IMR-90 (cell line): Measurements from ENCODE around the gene EBP. TPM values are rescaled to one million over a fixed set of nuclear protein-coding genes. Genes with fewer than 3 reads are reported as not detected.

Experiments
- ATAC-seq: fragments of 200-7000 bp; cut with Tn5 transposase; 2 replicates; pipeline ENCODE4 v1.9.1; 2020; ENCODE audit warnings: low read depth, mild to moderate bottlenecking, moderate library complexity
- BruUV-seq: library from RNA; stranded (reverse); fragments of 400-500 nt; replicated peaks from 2 replicates; lab custom pipeline; 2021; lab: Mats Ljungman, UMichigan
- CTCF ChIA-PET: fragments of 300-600 bp; formaldehyde crosslinking; extraction: SDS; loops from one replicate; lab custom pipeline; 2021; ENCODE audit warnings: antibody characterized with exemption; lab: Yijun Ruan, JAX
- POLR2A ChIA-PET: fragments of 300-600 bp; sonication (Branson Sonifier 250); formaldehyde crosslinking; loops from one replicate; lab custom pipeline; 2022; ENCODE audit warnings: antibody characterized with exemption; ENCODE audit not compliant: unreplicated experiment; lab: Charles Lee
- DNase-seq: peaks from one replicate; pipeline ENCODE4 v3.0.0; 2013
- H2AFZ ChIP-seq: replicated peaks from 2 replicates; pipeline ENCODE3; 2013; ENCODE audit warnings: low read length, mild to moderate bottlenecking; ENCODE audit not compliant: poor library complexity
- H2AK5ac ChIP-seq: 2 replicates; pipeline ENCODE4 v1.6.1; 2013; ENCODE audit warnings: low read depth, low read length, inconsistent platforms
- H2AK9ac ChIP-seq: replicated peaks from 2 replicates; pipeline ENCODE3; 2013; ENCODE audit warnings: mild to moderate bottlenecking, low read depth, low read length, moderate library complexity; ENCODE audit not compliant: poor library complexity
- H2BK120ac ChIP-seq: 2 replicates; pipeline ENCODE4 v1.6.1; 2013; ENCODE audit warnings: low read depth, low read length, inconsistent platforms
- H2BK15ac ChIP-seq: 3 replicates; pipeline ENCODE4 v1.6.1; 2013; ENCODE audit warnings: low read depth, low read length, inconsistent platforms
- H2BK20ac ChIP-seq: 2 replicates; pipeline ENCODE4 v1.6.1; 2013; ENCODE audit warnings: low read depth, mild to moderate bottlenecking, inconsistent platforms, low read length, moderate library complexity
- H2BK5ac ChIP-seq: 2 replicates; pipeline ENCODE4 v1.6.1; 2013; ENCODE audit warnings: mild to moderate bottlenecking, low read depth, low read length, inconsistent platforms; ENCODE audit not compliant: poor library complexity, severe bottlenecking
- H3K14ac ChIP-seq: replicated peaks from 2 replicates; pipeline ENCODE4 v1.6.1; 2013; ENCODE audit warnings: low read depth, low read length, inconsistent platforms
- H3K18ac ChIP-seq: 2 replicates; pipeline ENCODE4 v1.6.1; 2013; ENCODE audit warnings: low read depth, low read length, control low read depth
- H3K23ac ChIP-seq: 2 replicates; pipeline ENCODE4 v1.6.1; 2013; ENCODE audit warnings: low read depth, low read length, inconsistent platforms
- H3K27ac ChIP-seq: 2 replicates; pipeline ENCODE4 v1.5.1; 2013; ENCODE audit warnings: mild to moderate bottlenecking, control low read depth, low read length; ENCODE audit not compliant: insufficient read depth
- H3K27me3 ChIP-seq: 2 replicates; pipeline ENCODE4 v1.6.1; 2013; ENCODE audit warnings: low read length; ENCODE audit not compliant: control insufficient read depth, insufficient read depth
- H3K36me3 ChIP-seq: 2 replicates; pipeline ENCODE4 v1.6.1; 2013; ENCODE audit warnings: low read length, mixed read lengths; ENCODE audit not compliant: control insufficient read depth, insufficient read depth
- H3K4ac ChIP-seq: 2 replicates; pipeline ENCODE4 v1.6.1; 2013; ENCODE audit warnings: low read depth, low read length, inconsistent platforms
- H3K4me1 ChIP-seq: 2 replicates; pipeline ENCODE4 v1.6.1; 2013; ENCODE audit warnings: low read length, mixed read lengths; ENCODE audit not compliant: control insufficient read depth, insufficient read depth
- H3K4me2 ChIP-seq: 2 replicates; pipeline ENCODE4 v1.6.1; 2013; ENCODE audit warnings: low read depth, mild to moderate bottlenecking, control low read depth, low read length, moderate library complexity
- H3K4me3 ChIP-seq: 2 replicates; pipeline ENCODE4 v1.5.1; 2013; ENCODE audit warnings: low read depth, mild to moderate bottlenecking, control low read depth, low read length, moderate library complexity; ENCODE audit not compliant: insufficient read depth
- H3K56ac ChIP-seq: 2 replicates; pipeline ENCODE4 v1.6.1; 2013; ENCODE audit warnings: low read length, inconsistent platforms; ENCODE audit not compliant: insufficient read depth; ENCODE audit errors: extremely low read depth
- H3K79me1 ChIP-seq, 2 experiments: 2 replicates each; pipeline ENCODE4 v1.6.1; 2013; ENCODE audit warnings: low read length in 2 of 2, inconsistent platforms in 1 of 2, low read depth in 1 of 2
- H3K9ac ChIP-seq: 2 replicates; pipeline ENCODE4 v1.6.1; 2013; ENCODE audit warnings: low read depth, low read length, control low read depth
- H3K9me1 ChIP-seq: 2 replicates; pipeline ENCODE4 v1.6.1; 2013; ENCODE audit warnings: low read length, inconsistent platforms; ENCODE audit not compliant: insufficient read depth
- H3K9me3 ChIP-seq: 2 replicates; pipeline ENCODE4 v1.6.1; 2013; ENCODE audit warnings: low read length; ENCODE audit not compliant: control insufficient read depth, insufficient read depth
- H4K20me1 ChIP-seq: 2 replicates; pipeline ENCODE4 v1.6.1; 2013; ENCODE audit warnings: low read length, inconsistent platforms; ENCODE audit not compliant: insufficient read depth
- H4K5ac ChIP-seq: 2 replicates; pipeline ENCODE4 v1.6.1; 2013; ENCODE audit warnings: mild to moderate bottlenecking, low read depth, low read length, control low read depth
- H4K8ac ChIP-seq, 2 experiments: 2 replicates each; pipeline ENCODE4 v1.6.1; 2013; ENCODE audit warnings: low read depth in 2 of 2, low read length in 2 of 2, control low read depth in 1 of 2, inconsistent platforms in 1 of 2
- H4K91ac ChIP-seq: 2 replicates; pipeline ENCODE4 v1.6.1; 2013; ENCODE audit warnings: low read depth, low read length, inconsistent platforms; ENCODE audit not compliant: insufficient read depth
- BHLHE40 ChIP-seq: fragments of 150-350 bp; IDR thresholded peaks from 2 replicates; pipeline ENCODE4 v1.6.1; 2016; ENCODE audit warnings: mild to moderate bottlenecking, low read depth, low read length
- CEBPB ChIP-seq: IDR thresholded peaks from 2 replicates; pipeline ENCODE4 v1.6.1; 2012; ENCODE audit warnings: low read depth, low read length, improper control_type of control experiment
- CTCF ChIP-seq: conservative IDR thresholded peaks from 2 replicates; pipeline ENCODE4 v1.5.1; 2012; ENCODE audit warnings: mild to moderate bottlenecking, low read depth, low read length, improper control_type of control experiment
- FOS ChIP-seq: fragments of 150-350 bp; IDR thresholded peaks from 2 replicates; pipeline ENCODE4 v1.6.1; 2016; ENCODE audit warnings: low read depth, low read length
- MAZ ChIP-seq: IDR thresholded peaks from 2 replicates; pipeline ENCODE4 v1.6.1; 2012; ENCODE audit warnings: low read depth, mild to moderate bottlenecking, low read length, improper control_type of control experiment, moderate library complexity, borderline replicate concordance
- RFX5 ChIP-seq: IDR thresholded peaks from 2 replicates; pipeline ENCODE4 v1.8.0; 2012; ENCODE audit warnings: low read depth, mild to moderate bottlenecking, low read length, moderate library complexity
- USF2 ChIP-seq: fragments of 150-350 bp; IDR thresholded peaks from 2 replicates; pipeline ENCODE4 v1.6.1; 2017; ENCODE audit warnings: mild to moderate bottlenecking, antibody characterized with exemption, low read length, low read depth
- WGBS, 2 experiments: methylation state at CpG; one replicate each; pipeline versions ENCODE4 v1.1.5 to v1.1.7; 2013; ENCODE audit warnings: missing lambda C conversion rate in 2 of 2; ENCODE audit not compliant: insufficient read length in 1 of 2; ENCODE audit errors: extremely low coverage in 2 of 2; 5-methylcytosine and 5-hydroxymethylcytosine counted together
- dilution Hi-C: fragments of 300-500 bp; cut with HindIII; formaldehyde crosslinking; loops from one replicate; pipeline ENCODE4 v1.14.3; 2018; ENCODE audit warnings: low sequenced_read_pairs; ENCODE audit not compliant: unreplicated experiment
- in situ Hi-C: fragments of 300-500 bp; cut with MboI; formaldehyde crosslinking; loops from 3 replicates; pipeline ENCODE4 v1.14.3; 2019; ENCODE audit warnings: low sequenced_read_pairs, inconsistent platforms, mixed read lengths
- intact Hi-C: fragments of 100-400 bp; cut with micrococcal nuclease; formaldehyde crosslinking; loops from 2 replicates; pipeline ENCODE4 v1.10.0; 2022
- polyA plus RNA-seq, 3 experiments: library from polyadenylated mRNA; depleted of rRNA; stranded (reverse); fragments of >200 nt; gene quantifications; 2 replicates each; pipeline ENCODE4 v1.2.3, GENCODE V29; 2012; ENCODE audit warnings: low replicate concordance in 1 of 3
- total RNA-seq: library from RNA; depleted of rRNA; stranded (reverse); fragments of >200 nt; gene quantifications from 2 replicates; pipeline ENCODE4 v1.2.3, GENCODE V29; 2012

EBP gene
- total and polyA plus RNA-seq, 2 of the 4 experiments (the other 2 are of a cell fraction) = 39.4 to 78.9 TPM

- Histone ChIP-seq H4K8ac (no peak overlapping the region), H2AFZ (no peak overlapping the region), H4K91ac (no peak overlapping the region), H3K79me1 (no peaks in the 10 kb centered on the region), H2BK5ac (no peak overlapping the region), H3K27ac (no peak overlapping the region), H3K4ac (0 out of 2 replicates have a peak overlapping the region, but pooled peaks have one; percentile 37), H3K4me1 (0 out of 2 replicates have a peak, but pooled peaks cover 2% of the 10 kb centered on the region), H2BK15ac (no peak overlapping the region), H3K9ac (no peak overlapping the region), H3K4me2 (peak overlapping the region; percentile 53; the same call in 1 of the 2 replicates), H2BK20ac (peak overlapping the region; percentile 42; the same call in 1 of the 2 replicates), H3K23ac (no peak overlapping the region), H3K56ac (no peak overlapping the region), H4K20me1 (no peaks in the 10 kb centered on the region), H3K36me3 (no peaks in the 10 kb centered on the region), H4K5ac (no peak overlapping the region), H3K9me1 (peaks cover 2% of the 10 kb centered on the region; the same call in 1 of the 2 replicates), H3K27me3 (no peaks in the 10 kb centered on the region), H2AK9ac (no peak overlapping the region), H2AK5ac (no peak overlapping the region), H3K18ac (no peak overlapping the region), H3K14ac (no peak overlapping the region), H3K4me3 (no peak overlapping the region), H3K9me3 (no peaks in the 10 kb centered on the region), H2BK120ac (no peak overlapping the region)
- TF ChIP-seq MAZ (no peak), FOS (peak; percentile 74), CTCF (no peak), BHLHE40 (0 out of 2 replicates have a peak, but pooled peaks have one; percentile 25), CEBPB (no peak), USF2 (no peak), RFX5 (no peak)
- ATAC-seq (peak; percentile 81), DNase-seq (peak; percentile 74)
- ChIA-PET CTCF (no interaction called here), POLR2A (no interaction called here)
- no TSS peak for BruUV-seq
- intact Hi-C loops (no loop called here), dilution Hi-C loops (no loop called here), in situ Hi-C loops (loop anchor here (10.0 kb wide), 1 partner anchor 414 kb away; no protein-coding TSS in a partner anchor)
- WGBS, 2 experiments = 31% methylated on average over 2 of the region's 6 CpGs; no CpG with 5 or more reads in 1 of the 2 experiments
These were observed 23.2 kb upstream of the EBP start for GRCh38 chrX:48498374-48498809.
